ENCODE results near the gene PLXNA3. TPM values are rescaled to one million over a fixed set of nuclear protein-coding genes. Genes with fewer than 3 reads are reported as not detected.

PLXNA3 gene
- total RNA-seq, 1 donor, result 26.8 TPM

DNA sequence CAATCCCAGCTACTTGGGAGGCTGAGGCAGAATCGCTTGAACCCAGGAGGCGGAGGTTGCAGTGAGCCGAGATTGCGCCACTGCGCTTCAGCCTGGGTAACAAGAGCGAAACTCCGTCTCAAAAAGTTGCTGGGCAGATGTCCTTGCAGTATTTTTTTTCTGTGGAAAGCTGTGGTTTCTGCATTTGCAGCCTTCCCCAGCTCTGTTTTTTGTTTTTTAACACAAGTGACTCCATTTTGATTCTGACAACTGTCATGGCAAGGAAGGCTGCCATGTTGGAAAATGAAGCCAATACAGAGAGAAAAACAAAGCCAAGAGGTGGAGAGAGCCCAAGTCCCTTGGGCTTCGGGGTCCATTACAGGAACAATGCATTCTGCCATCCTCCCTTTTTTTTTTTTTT, 44.0 kb downstream of the PLXNA3 start:
- TF ChIP-seq, protein P1, sequence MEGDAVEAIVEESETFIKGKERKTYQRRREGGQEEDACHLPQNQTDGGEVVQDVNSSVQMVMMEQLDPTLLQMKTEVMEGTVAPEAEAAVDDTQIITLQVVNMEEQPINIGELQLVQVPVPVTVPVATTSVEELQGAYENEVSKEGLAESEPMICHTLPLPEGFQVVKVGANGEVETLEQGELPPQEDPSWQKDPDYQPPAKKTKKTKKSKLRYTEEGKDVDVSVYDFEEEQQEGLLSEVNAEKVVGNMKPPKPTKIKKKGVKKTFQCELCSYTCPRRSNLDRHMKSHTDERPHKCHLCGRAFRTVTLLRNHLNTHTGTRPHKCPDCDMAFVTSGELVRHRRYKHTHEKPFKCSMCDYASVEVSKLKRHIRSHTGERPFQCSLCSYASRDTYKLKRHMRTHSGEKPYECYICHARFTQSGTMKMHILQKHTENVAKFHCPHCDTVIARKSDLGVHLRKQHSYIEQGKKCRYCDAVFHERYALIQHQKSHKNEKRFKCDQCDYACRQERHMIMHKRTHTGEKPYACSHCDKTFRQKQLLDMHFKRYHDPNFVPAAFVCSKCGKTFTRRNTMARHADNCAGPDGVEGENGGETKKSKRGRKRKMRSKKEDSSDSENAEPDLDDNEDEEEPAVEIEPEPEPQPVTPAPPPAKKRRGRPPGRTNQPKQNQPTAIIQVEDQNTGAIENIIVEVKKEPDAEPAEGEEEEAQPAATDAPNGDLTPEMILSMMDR (IDR thresholded peaks at IDR 0.05; ENCODE audit: insufficient read depth, low read depth, low read length), result no peak
- no peak overlapping the region for H3K4me3 ChIP-seq (ENCODE audit: low read depth, low read length)

DNA sequence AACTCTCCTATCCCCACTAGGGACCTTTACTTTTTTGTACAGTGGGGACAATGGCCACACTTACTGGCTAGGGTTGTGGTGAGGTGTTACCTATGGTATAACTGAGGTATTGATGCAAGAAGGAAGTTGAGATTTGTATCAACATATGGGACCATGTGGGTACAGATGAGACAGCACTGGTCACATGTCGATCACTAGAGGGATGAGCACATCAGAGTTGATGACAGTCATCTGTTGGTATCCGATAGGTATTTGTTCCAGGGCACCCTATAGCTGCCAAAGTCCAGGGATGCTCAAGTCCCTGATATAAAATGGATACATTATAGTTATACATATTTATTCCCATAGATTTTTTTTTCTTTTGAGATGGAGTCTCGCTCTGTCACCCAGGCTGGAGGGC, 44.9 kb downstream of the PLXNA3 start:
- DNase-seq (ENCODE audit: low read depth), result no peak
- no peak overlapping the region for H3K4me3 ChIP-seq (ENCODE audit: low read depth, low read length)
- TF ChIP-seq, protein P1 (IDR thresholded peaks at IDR 0.05; ENCODE audit: insufficient read depth, low read depth, low read length), result no peak

More for the DNA sequence above, 44.0 kb downstream of the PLXNA3 start:
- no peak for DNase-seq (ENCODE audit: low read depth)

DNA sequence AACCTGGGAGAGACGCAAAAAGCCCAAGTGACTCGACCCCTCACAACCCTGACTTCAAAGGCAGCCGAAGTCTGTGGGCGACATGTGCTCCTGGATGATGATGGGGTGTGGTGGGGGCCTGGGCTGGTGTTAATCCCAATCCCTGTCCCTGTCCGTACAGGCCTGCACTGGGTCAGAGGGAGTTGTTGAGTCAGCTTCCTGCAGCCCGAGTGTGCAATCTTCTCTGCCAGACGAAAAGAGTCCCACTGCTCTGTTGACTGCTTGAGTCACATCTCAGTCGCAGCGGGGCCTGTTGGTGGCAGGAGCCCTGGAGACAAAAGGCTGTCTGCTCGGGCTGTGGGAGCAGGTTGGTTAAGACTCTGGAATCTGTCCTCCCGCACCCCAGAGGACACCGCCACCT, 47.7 kb downstream of the PLXNA3 start:
- DNase-seq (ENCODE audit: low read depth), result peak; percentile 59
- TF ChIP-seq, protein P1 (IDR thresholded peaks at IDR 0.05; ENCODE audit: insufficient read depth, low read depth, low read length), result no peak
- no peak overlapping the region for H3K4me3 ChIP-seq (ENCODE audit: low read depth, low read length)

DNA sequence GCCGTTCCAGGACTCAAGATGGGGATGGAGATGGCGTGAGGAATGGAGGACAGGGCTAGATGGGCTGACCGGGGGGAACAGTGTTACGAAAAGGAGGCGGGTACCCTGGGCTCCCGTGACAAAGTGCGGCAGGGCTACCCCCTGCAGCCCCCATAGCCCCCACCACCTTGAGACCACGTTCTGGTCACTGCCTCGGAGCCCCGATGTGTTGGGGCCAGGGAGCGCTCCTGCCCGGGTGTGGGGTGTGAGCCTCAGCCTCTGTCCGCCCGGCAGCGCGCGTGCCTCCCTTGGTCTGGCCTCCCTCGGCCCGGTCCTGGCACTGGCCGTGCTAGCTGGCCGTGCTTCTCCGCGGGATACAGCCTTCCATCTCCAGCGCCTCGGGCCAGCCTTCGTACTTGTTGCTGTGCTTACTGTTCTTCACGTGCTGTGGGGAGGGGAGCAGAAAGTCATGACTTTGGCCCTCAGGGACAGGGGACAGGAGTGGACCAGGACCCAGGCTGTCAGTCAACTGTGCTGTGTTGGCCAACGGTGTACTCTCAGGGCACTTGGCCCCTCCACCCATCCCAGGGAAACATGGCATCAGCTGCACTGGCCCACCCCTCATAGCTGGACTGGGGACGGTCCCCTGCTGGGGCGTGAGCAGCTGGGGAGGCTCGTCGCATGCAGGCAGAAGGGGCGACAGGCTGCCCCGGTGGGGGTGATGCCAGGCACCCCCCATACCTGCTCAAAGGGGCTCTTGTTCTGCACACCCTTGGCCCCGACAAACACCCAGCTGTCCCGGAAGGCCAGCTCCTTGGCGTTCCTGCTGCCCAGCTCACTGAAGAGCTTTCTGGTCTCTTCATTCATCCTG, 48.6 kb downstream of the PLXNA3 start:
- no peak overlapping the region for H3K4me3 ChIP-seq (ENCODE audit: low read depth, low read length)
- TF ChIP-seq, protein P1 (IDR thresholded peaks at IDR 0.05; ENCODE audit: insufficient read depth, low read depth, low read length), result no peak
- DNase-seq (ENCODE audit: low read depth), result no peak

DNA sequence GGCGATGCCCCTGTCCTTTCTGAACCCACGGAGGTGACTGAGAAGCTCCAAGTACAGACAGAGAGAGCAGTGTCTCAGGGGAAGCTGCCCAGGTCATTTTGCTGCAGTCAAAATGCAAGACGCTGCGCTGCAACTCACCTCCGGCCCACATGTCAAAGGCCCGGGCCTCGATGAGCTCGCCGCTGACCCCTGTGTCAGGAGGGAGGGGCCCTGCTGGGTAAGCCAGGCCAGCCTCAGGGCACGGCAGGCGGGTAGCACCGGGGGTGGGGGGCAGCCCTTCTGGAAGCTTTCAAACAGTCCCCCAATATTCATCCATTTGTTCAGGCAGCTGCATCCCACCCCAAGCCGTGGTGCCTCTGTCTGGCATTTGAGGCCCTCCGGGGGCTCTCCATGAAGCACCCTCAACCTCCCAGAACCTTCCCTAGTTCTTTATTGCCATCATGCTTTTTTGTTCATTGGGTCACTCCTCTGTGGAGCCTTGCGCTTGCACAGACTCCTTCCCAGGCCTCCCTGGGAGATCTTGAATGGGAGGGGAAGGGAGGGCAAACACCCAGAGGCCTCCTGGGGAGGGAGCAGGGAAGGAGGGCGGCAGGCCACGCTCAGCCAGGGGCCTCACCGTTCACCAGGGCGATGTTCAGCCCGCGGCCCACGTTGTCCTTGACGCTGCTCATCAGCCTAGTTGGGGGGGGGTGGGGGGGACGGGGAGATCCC, 49.7 kb downstream of the PLXNA3 start:
- H3K4me3 ChIP-seq (ENCODE audit: low read depth, low read length), result no peak overlapping the region
- TF ChIP-seq, protein P1 (IDR thresholded peaks at IDR 0.05; ENCODE audit: insufficient read depth, low read depth, low read length), result no peak
- DNase-seq (ENCODE audit: low read depth), result no peak

DNA sequence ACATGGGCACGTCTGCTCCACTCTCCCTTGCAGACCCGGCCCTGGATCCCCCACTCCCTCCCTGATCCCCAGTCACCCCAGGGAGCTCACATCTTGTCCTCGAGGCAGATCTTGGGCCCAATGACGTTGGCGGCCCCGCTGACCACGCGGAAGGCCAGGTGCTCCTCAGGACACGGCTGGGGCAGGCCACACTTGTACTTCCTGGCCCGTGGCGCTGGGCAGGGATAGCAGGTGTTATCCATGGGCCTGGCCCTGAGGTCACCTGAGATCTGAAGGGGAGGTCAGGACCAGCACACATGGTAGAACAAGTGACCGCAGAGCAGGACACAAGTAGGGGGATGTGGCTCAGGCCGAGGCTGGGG, 50.3 kb downstream of the PLXNA3 start:
- no peak overlapping the region for H3K4me3 ChIP-seq (ENCODE audit: low read depth, low read length)
- DNase-seq (ENCODE audit: low read depth), result no peak
- TF ChIP-seq, protein P1 (IDR thresholded peaks at IDR 0.05; ENCODE audit: insufficient read depth, low read depth, low read length), result no peak

Measured in fibroblast of villous mesenchyme (primary cell).